Superior temporal gyrus (tissue), 1 donor: ENCODE data around the gene GCK.

Experiments
- DNase-seq: peaks from one replicate; pipeline ENCODE4 v3.0.0-alpha.2; 2016; ENCODE audit errors: extremely low spot score

GCK gene

GRCh38 chr7:44155191-44156185, 33.8 kb downstream of the GCK start:
- no peak for DNase-seq

- DNase-seq, result no peak
These were observed 34.5 kb downstream of the GCK start for GRCh38 chr7:44154703-44155102.

- DNase-seq, result no peak
These were observed 35.3 kb downstream of the GCK start for GRCh38 chr7:44153948-44154335.

GRCh38 chr7:44152971-44153947, 36.0 kb downstream of the GCK start:
- DNase-seq, result no peak

GRCh38 chr7:44151956-44152355, 37.3 kb downstream of the GCK start:
- no peak for DNase-seq

GRCh38 chr7:44150966-44151941, 38.0 kb downstream of the GCK start:
- no peak for DNase-seq

GRCh38 chr7:44150466-44150832, 38.8 kb downstream of the GCK start:
- no peak for DNase-seq

GRCh38 chr7:44149571-44150465, 39.4 kb downstream of the GCK start:
- DNase-seq, result no peak

GRCh38 chr7:44148961-44149536, 40.2 kb downstream of the GCK start:
- DNase-seq, result no peak

GRCh38 chr7:44148166-44148565, 41.1 kb downstream of the GCK start:
- no peak for DNase-seq

GRCh38 chr7:44147026-44147991, 41.9 kb downstream of the GCK start:
- DNase-seq, result peak; percentile 10

- DNase-seq, result peak; percentile 9
These were observed 43.0 kb downstream of the GCK start for GRCh38 chr7:44145969-44146911.

GRCh38 chr7:44145479-44145968, 43.7 kb downstream of the GCK start:
- no peak for DNase-seq

- no peak for DNase-seq
These were observed 44.2 kb downstream of the GCK start for GRCh38 chr7:44144968-44145478.

GRCh38 chr7:44144426-44144967, 44.7 kb downstream of the GCK start:
- DNase-seq, result no peak

- no peak for DNase-seq
These were observed 45.5 kb downstream of the GCK start for GRCh38 chr7:44143646-44144250.
